Mesothelial cell of epicardium (in vitro differentiated cells): ENCODE measurements around the gene DENND5B. TPM values are rescaled to one million over a fixed set of nuclear protein-coding genes. Genes with fewer than 3 reads are reported as not detected.
"Not testable (repeated sequence)": the region's sequence is repeated elsewhere in the genome, so short reads cannot be mapped to it uniquely, and the experiment has no call there.

Experiments
- DNase-seq, 2 experiments: peaks; one replicate each; pipeline ENCODE4 v3.0.0; 2021; ENCODE audit warnings: low spot score in 2 of 2; ENCODE audit not compliant: unreplicated experiment in 2 of 2
- H3K27ac Mint-ChIP-seq: 2 replicates; pipeline ENCODE4 v1.8.0; 2021; ENCODE audit warnings: mixed read lengths
- H3K27me3 Mint-ChIP-seq: 2 replicates; pipeline ENCODE4 v1.8.0; 2021; ENCODE audit warnings: low read depth, mixed read lengths
- H3K36me3 Mint-ChIP-seq: 2 replicates; pipeline ENCODE4 v1.8.0; 2021; ENCODE audit warnings: mixed read lengths
- H3K4me1 Mint-ChIP-seq: 2 replicates; pipeline ENCODE4 v1.8.0; 2021; ENCODE audit warnings: mixed read lengths
- H3K4me3 Mint-ChIP-seq: 2 replicates; pipeline ENCODE4 v1.8.0; 2021; ENCODE audit warnings: mild to moderate bottlenecking, moderate library complexity, mixed read lengths
- H3K9me3 Mint-ChIP-seq: 2 replicates; pipeline ENCODE4 v1.8.0; 2021; ENCODE audit warnings: mixed read lengths
- total RNA-seq: library from RNA; stranded (reverse); gene quantifications from 3 replicates; pipeline ENCODE4 v1.2.1, GENCODE V29; 2021
- TF ChIP-seq, protein P1 (sequence below): fragments of 200-600 bp; sonication (generic); IDR thresholded peaks from one replicate; pipeline ENCODE4 v1.5.0; 2021; ENCODE audit warnings: antibody characterized with exemption; ENCODE audit not compliant: unreplicated experiment

The DENND5B gene
- total RNA-seq, 1 donor from 2014 or later, result 27.1 TPM

DNA sequence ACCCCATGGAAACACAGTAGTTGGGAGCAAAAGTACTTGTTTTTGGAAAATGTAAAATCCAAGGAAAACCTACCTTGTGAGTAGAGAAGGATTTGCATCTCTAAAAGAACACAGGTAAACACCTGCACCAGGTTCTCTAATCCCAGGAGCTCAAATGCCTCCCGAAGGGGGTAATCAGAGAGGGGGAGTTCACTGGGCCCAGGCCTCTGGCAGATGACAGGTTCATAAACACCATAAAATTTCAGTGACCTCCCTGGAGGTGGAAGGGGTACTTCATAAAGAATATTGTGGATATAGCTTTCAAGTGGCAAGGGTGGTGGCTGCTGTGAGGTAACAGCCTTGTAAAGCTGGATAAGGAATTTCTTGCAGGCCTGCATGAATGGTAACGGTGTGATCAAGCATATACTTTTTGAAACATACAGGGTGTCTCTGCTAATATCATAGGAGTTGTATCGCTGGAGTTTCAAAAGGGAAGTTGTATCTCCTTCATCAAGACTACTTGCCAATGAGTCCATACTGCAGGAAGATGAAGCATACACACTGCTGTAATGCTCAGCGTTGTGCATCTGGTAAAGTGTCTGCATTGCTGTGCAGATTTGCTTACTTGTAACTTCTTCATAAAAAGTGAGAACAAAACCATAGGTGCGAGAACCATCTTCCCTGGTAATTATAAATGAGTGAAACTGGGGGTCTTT, 111.3 kb downstream of the DENND5B start:
- no peak for DNase-seq
- TF ChIP-seq, protein P1, sequence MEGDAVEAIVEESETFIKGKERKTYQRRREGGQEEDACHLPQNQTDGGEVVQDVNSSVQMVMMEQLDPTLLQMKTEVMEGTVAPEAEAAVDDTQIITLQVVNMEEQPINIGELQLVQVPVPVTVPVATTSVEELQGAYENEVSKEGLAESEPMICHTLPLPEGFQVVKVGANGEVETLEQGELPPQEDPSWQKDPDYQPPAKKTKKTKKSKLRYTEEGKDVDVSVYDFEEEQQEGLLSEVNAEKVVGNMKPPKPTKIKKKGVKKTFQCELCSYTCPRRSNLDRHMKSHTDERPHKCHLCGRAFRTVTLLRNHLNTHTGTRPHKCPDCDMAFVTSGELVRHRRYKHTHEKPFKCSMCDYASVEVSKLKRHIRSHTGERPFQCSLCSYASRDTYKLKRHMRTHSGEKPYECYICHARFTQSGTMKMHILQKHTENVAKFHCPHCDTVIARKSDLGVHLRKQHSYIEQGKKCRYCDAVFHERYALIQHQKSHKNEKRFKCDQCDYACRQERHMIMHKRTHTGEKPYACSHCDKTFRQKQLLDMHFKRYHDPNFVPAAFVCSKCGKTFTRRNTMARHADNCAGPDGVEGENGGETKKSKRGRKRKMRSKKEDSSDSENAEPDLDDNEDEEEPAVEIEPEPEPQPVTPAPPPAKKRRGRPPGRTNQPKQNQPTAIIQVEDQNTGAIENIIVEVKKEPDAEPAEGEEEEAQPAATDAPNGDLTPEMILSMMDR, result no peak
- no peak overlapping the region for H3K27ac Mint-ChIP-seq
- H3K27me3 Mint-ChIP-seq, result no peaks in the 10 kb centered on the region
- peaks cover 3% of the 10 kb centered on the region for H3K4me1 Mint-ChIP-seq
- no peaks in the 10 kb centered on the region for H3K9me3 Mint-ChIP-seq
- H3K36me3 Mint-ChIP-seq, result peaks cover 16% of the 10 kb centered on the region
- H3K4me3 Mint-ChIP-seq, result no peak overlapping the region

DNA sequence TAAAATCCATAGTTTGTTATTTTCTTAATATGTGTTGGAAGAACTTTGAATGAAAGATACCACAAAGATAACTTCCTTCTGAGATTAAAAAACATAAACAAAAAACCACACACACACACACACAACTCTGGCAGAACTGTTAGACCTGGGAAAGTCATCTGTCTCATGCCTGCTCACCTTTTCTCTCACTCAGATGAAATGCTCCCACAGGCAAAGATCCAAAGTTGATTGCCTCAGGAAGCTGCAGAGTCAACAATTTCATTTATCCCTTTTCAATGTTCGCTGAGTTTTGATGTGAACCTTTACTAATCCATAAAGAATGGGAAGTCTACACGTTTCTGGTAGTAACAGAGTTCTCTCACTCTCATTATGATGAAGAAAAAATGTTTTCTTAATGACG, 112.0 kb downstream of the DENND5B start:
- peaks cover 16% of the 10 kb centered on the region for H3K36me3 Mint-ChIP-seq
- no peak overlapping the region for H3K27ac Mint-ChIP-seq
- TF ChIP-seq, protein P1, result no peak
- no peaks in the 10 kb centered on the region for H3K27me3 Mint-ChIP-seq
- H3K4me1 Mint-ChIP-seq, result peaks cover 3% of the 10 kb centered on the region
- no peaks in the 10 kb centered on the region for H3K9me3 Mint-ChIP-seq
- DNase-seq, result no peak
- no peak overlapping the region for H3K4me3 Mint-ChIP-seq

DNA sequence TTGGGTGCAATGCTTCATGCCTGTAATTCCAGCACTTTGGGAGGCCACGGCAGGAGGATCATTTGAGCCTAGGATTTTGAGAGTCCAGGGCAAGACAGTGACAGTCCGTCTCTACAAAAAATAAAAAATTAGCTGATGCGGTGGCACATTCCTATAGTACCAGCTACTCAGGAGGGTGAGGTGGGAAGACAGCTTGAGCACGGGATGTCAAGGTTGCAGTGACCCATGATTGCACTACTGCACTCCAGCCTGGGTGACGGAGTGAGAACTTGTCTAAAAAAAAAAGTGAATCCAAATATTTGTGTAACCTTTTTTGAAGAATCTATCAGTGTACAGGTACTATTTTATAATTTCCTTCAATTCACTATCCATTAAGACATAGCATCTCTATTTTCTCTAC, 112.5 kb downstream of the DENND5B start:
- Mint-ChIP-seq H3K9me3 (no peaks in the 10 kb centered on the region), H3K27ac (no peak overlapping the region), H3K4me1 (peaks cover 3% of the 10 kb centered on the region), H3K27me3 (no peaks in the 10 kb centered on the region), H3K36me3 (peaks cover 16% of the 10 kb centered on the region), H3K4me3 (no peak overlapping the region)
- no peak for DNase-seq
- TF ChIP-seq, protein P1, result no peak

DNA sequence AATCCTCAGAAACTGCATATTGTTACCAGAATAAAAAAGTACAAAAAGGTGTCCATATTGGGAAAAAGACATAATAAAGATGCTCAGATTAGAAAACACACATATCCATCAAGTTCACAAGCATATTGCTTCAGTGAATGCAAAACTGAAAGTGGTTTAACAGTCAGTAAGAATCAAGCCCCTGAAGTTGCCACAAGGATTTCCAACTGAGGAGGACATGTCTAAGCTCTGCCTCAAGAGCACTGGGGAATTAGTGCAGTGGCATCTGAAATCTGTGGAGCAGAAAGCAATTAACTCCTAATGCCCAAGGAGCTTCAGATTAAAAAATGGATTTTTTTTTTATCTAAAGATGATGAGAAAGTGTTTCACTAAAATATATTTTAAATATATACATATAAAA, 113.2 kb downstream of the DENND5B start:
- peaks cover 16% of the 10 kb centered on the region for H3K36me3 Mint-ChIP-seq
- no peak for DNase-seq
- H3K27me3 Mint-ChIP-seq, result no peaks in the 10 kb centered on the region
- no peak overlapping the region for H3K4me3 Mint-ChIP-seq
- TF ChIP-seq, protein P1, result no peak
- H3K27ac Mint-ChIP-seq, result no peak overlapping the region
- H3K4me1 Mint-ChIP-seq, result peaks cover 3% of the 10 kb centered on the region
- no peaks in the 10 kb centered on the region for H3K9me3 Mint-ChIP-seq

DNA sequence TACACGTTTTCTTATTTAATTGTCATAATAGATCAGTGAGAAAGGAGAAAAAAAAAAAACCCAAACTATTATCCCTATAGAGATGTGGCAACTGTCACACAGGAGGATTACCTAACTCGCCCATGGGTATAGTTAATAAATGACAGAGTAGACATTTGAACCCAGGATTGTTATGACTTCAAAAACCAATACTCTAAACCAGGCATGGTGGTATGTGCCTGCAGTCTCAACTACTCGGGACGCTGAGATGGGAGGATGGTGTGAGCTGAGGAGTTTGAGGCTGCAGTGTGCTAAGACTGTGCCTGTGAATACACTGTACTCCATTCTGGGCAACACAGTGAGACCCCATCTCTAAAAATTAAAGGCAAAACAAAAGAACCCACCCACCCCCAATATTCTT, 114.5 kb downstream of the DENND5B start:
- Mint-ChIP-seq H3K4me1 (peaks cover 3% of the 10 kb centered on the region), H3K9me3 (no peaks in the 10 kb centered on the region), H3K27ac (no peak overlapping the region), H3K4me3 (no peak overlapping the region), H3K36me3 (peaks cover 8% of the 10 kb centered on the region), H3K27me3 (no peaks in the 10 kb centered on the region)
- no peak for DNase-seq
- TF ChIP-seq, protein P1, result no peak

DNA sequence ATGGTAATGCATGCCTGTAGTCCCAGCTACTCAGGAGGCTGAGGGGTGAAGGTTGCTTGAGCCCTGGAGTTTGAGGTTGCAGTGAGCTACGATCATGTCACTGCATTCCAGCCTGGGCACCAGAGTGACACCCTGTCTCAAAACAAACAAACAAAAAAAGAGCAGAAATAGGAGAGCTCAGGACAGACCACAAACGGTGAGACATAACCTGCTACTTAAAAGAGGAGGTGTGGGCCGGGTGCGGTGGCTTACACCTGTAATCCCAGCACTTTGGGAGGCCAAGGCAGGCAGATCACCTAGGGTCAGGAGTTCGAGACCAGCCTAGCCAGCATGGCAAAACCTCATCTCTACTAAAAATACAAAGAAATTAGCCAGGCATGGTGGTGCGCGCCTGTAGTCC, 115.3 kb downstream of the DENND5B start:
- not testable (repeated sequence) for H3K27me3 Mint-ChIP-seq, H3K36me3 Mint-ChIP-seq, H3K4me1 Mint-ChIP-seq, H3K27ac Mint-ChIP-seq, H3K4me3 Mint-ChIP-seq, DNase-seq, H3K9me3 Mint-ChIP-seq
